KG1 (cell line): ENCODE data around the gene FAM186B.

Source experiments
- DNase-seq: peaks from one replicate; lab custom pipeline; 2025; lab: John Stamatoyannopoulos, UW

The FAM186B gene

GRCh38 chr12:49552014-49552413 is 53.4 kb downstream of the FAM186B start:
- DNase-seq: no peak

GRCh38 chr12:49550693-49551252 is 54.7 kb downstream of the FAM186B start:
- DNase-seq: no peak

- DNase-seq: no peak
Observed at GRCh38 chr12:49549735-49550692, 55.4 kb downstream of the FAM186B start.

- DNase-seq: no peak
Observed at GRCh38 chr12:49548822-49549648, 56.4 kb downstream of the FAM186B start.

- no peak for DNase-seq
Observed at GRCh38 chr12:49548481-49548821, 57.0 kb downstream of the FAM186B start.

GRCh38 chr12:49547090-49547690 is 58.2 kb downstream of the FAM186B start:
- DNase-seq: no peak

- DNase-seq: no peak
Observed at GRCh38 chr12:49546481-49546880, 59.0 kb downstream of the FAM186B start.

- DNase-seq: no peak
Observed at GRCh38 chr12:49545815-49546214, 59.6 kb downstream of the FAM186B start.

- no peak for DNase-seq
Observed at GRCh38 chr12:49543914-49544815, 61.3 kb downstream of the FAM186B start.

- no peak for DNase-seq
Observed at GRCh38 chr12:49543221-49543913, 62.1 kb downstream of the FAM186B start.

GRCh38 chr12:49542592-49543160 is 62.8 kb downstream of the FAM186B start:
- DNase-seq: no peak

GRCh38 chr12:49541911-49542505 is 63.4 kb downstream of the FAM186B start:
- DNase-seq: no peak

- no peak for DNase-seq
Observed at GRCh38 chr12:49541140-49541861, 64.1 kb downstream of the FAM186B start.

GRCh38 chr12:49540229-49541139 is 65.0 kb downstream of the FAM186B start:
- DNase-seq: no peak

- DNase-seq: no peak
Observed at GRCh38 chr12:49539406-49540228, 65.8 kb downstream of the FAM186B start.

- no peak for DNase-seq
Observed at GRCh38 chr12:49538510-49539403, 66.7 kb downstream of the FAM186B start, which contains the start of gene KCNH3. TSS of gene KCNH3 (plus strand) at chr12:49539030. CDS start at chr12:49539417, 387 bp downstream.
